Measurements from ENCODE around the gene POM121L2. TPM values are rescaled to one million over a fixed set of nuclear protein-coding genes. Genes with fewer than 3 reads are reported as not detected.

POM121L2 gene
- total RNA-seq, 4 donors from 2014 or later = not detected

- peaks cover 2% of the 10 kb centered on the region for H3K4me1 ChIP-seq
- no peak for TF ChIP-seq POLR2A (IDR thresholded peaks at IDR 0.05)
- no peak for TF ChIP-seq EP300 (IDR thresholded peaks at IDR 0.05)
- TF ChIP-seq, protein P1, sequence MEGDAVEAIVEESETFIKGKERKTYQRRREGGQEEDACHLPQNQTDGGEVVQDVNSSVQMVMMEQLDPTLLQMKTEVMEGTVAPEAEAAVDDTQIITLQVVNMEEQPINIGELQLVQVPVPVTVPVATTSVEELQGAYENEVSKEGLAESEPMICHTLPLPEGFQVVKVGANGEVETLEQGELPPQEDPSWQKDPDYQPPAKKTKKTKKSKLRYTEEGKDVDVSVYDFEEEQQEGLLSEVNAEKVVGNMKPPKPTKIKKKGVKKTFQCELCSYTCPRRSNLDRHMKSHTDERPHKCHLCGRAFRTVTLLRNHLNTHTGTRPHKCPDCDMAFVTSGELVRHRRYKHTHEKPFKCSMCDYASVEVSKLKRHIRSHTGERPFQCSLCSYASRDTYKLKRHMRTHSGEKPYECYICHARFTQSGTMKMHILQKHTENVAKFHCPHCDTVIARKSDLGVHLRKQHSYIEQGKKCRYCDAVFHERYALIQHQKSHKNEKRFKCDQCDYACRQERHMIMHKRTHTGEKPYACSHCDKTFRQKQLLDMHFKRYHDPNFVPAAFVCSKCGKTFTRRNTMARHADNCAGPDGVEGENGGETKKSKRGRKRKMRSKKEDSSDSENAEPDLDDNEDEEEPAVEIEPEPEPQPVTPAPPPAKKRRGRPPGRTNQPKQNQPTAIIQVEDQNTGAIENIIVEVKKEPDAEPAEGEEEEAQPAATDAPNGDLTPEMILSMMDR (IDR thresholded peaks at IDR 0.05) = no peak
- no peak for TF ChIP-seq POLR2AphosphoS5 (IDR thresholded peaks at IDR 0.05)
- H3K36me3 ChIP-seq = no peaks in the 10 kb centered on the region
- no peaks in the 10 kb centered on the region for H3K9me3 ChIP-seq
- whole genome bisulfite sequencing = 24% methylated on average over 22 of the region's 22 CpGs
- H3K4me3 ChIP-seq = no peak overlapping the region
- DNase-seq (ENCODE audit: low spot score in 2 of 2) = no peak
- no peak overlapping the region for H3K27ac ChIP-seq
- H3K27me3 ChIP-seq = peaks cover 99% of the 10 kb centered on the region
Observed at GRCh38 chr6:27297857-27298730, 14.0 kb downstream of the POM121L2 start.

DNA sequence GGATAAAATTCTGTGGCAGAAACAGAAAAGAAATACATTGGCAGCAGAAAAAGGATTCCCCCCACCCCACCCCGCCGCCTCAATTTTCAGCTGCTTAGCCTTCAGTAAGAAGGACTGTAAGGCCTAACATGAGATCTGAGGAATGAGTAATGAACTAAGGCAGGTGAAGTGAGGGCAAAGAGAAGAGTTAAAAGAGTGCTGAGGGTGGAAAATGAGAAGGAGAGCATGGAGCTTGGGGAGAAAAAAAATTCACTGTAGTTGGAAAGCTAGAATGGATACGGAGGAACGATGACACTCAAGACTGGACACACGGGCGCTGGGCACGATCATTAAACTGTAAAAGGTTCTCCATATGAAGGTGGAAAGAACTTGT lies 14.6 kb downstream of the POM121L2 start:
- DNase-seq (ENCODE audit: low spot score in 2 of 2) = no peak
- no peaks in the 10 kb centered on the region for H3K36me3 ChIP-seq
- no peaks in the 10 kb centered on the region for H3K9me3 ChIP-seq
- no peak overlapping the region for H3K4me3 ChIP-seq
- no peak overlapping the region for H3K27ac ChIP-seq
- H3K27me3 ChIP-seq = peaks cover 99% of the 10 kb centered on the region
- no peak for TF ChIP-seq EP300 (IDR thresholded peaks at IDR 0.05)
- TF ChIP-seq POLR2AphosphoS5 (IDR thresholded peaks at IDR 0.05) = no peak
- no peak for TF ChIP-seq POLR2A (IDR thresholded peaks at IDR 0.05)
- TF ChIP-seq, protein P1 (IDR thresholded peaks at IDR 0.05) = no peak
- WGBS = 24% methylated on average over 7 of the region's 7 CpGs
- peaks cover 2% of the 10 kb centered on the region for H3K4me1 ChIP-seq

- H3K27me3 ChIP-seq = peaks cover 99% of the 10 kb centered on the region
- H3K27ac ChIP-seq = no peak overlapping the region
- TF ChIP-seq, protein P1 (IDR thresholded peaks at IDR 0.05) = no peak
- TF ChIP-seq POLR2A (IDR thresholded peaks at IDR 0.05) (no peak), EP300 (IDR thresholded peaks at IDR 0.05) (no peak), POLR2AphosphoS5 (IDR thresholded peaks at IDR 0.05) (no peak)
- 5% methylated on average over 27 of the region's 27 CpGs for WGBS
- peaks cover 2% of the 10 kb centered on the region for H3K4me1 ChIP-seq
- no peak overlapping the region for H3K4me3 ChIP-seq
- no peaks in the 10 kb centered on the region for H3K9me3 ChIP-seq
- H3K36me3 ChIP-seq = no peaks in the 10 kb centered on the region
- DNase-seq (ENCODE audit: low spot score in 2 of 2) = no peak
Observed at GRCh38 chr6:27296106-27296783, 15.8 kb downstream of the POM121L2 start.

DNA sequence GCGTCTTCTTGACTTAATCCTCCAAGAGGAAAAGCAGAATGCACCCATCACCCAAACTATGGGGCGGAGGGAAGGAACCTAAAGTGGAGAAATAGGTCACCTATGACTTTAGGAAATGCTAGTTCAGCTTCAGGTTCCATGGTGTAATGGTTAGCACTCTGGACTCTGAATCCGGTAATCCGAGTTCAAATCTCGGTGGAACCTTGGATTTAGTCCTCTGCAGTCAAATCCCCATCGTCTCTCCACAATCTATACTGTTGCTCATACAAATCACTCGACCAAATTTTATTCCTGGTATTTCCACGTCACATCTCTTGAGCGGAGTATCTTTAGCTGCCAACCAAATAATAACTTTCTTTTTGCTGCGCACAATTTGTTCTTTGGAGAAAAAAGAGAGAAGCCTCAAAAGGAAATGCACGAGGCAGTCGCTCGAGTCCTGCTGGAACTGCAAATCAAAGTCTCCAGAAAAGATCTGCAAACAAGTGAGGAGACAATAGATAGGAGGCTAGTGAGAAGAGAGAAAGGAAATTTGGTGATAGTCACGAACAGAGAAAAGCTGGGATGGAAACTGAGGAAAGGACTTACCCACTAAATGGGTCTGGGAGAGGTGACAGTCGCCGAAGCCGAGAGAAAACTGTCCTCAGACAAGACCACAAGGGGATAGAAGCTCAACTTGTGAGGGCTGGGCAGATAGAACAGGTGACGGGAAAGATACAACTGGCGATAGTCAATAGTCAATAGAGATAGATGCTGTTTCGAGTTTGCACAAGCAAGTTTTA lies 16.6 kb downstream of the POM121L2 start:
- Histone ChIP-seq H3K9me3 (no peaks in the 10 kb centered on the region), H3K27ac (no peak overlapping the region), H3K36me3 (no peaks in the 10 kb centered on the region), H3K27me3 (peaks cover 99% of the 10 kb centered on the region), H3K4me1 (peaks cover 2% of the 10 kb centered on the region), H3K4me3 (no peak overlapping the region)
- DNase-seq (ENCODE audit: low spot score in 2 of 2) = no peak
- TF ChIP-seq, protein P1 (IDR thresholded peaks at IDR 0.05) = no peak
- no peak for TF ChIP-seq EP300 (IDR thresholded peaks at IDR 0.05)
- no peak for TF ChIP-seq POLR2A (IDR thresholded peaks at IDR 0.05)
- TF ChIP-seq POLR2AphosphoS5 (IDR thresholded peaks at IDR 0.05) = no peak
- 8% methylated on average over 20 of the region's 20 CpGs for WGBS

All from suprapubic skin (tissue), 4 donors.